Naive B cell (primary cell): Measurements from ENCODE around the gene PTPN7. TPM values are rescaled to one million over a fixed set of nuclear protein-coding genes. Genes with fewer than 3 reads are reported as not detected.
"Not testable (repeated sequence)": the region's sequence is repeated elsewhere in the genome, so short reads cannot be mapped to it uniquely, and the experiment has no call there.

Experiments used
- ATAC-seq, 2 donors: fragments of 150-1000 bp; cut with Tn5 transposase; 2 replicates each; pipeline ENCODE4 v1.10.0; 2021; ENCODE audit warnings: low read depth in 2 of 2, mild to moderate bottlenecking in 2 of 2, moderate library complexity in 2 of 2
- DNase-seq: peaks from one replicate; pipeline ENCODE4 v3.0.0; 2022
- H3K27ac Mint-ChIP-seq, 6 donors: one replicate each; pipeline ENCODE4 v1.8.0; 2020 to 2022; ENCODE audit warnings: mild to moderate bottlenecking in 6 of 6, mixed read lengths in 6 of 6, moderate library complexity in 5 of 6, inconsistent platforms in 2 of 6
- H3K27me3 Mint-ChIP-seq, 3 donors: one replicate each; pipeline ENCODE4 v1.8.0; 2021 to 2022; ENCODE audit warnings: mixed read lengths in 3 of 3, mild to moderate bottlenecking in 1 of 3
- H3K36me3 Mint-ChIP-seq, 2 donors: one replicate each; pipeline ENCODE4 v1.8.0; 2020 to 2022; ENCODE audit warnings: mixed read lengths in 2 of 2, inconsistent platforms in 1 of 2, mild to moderate bottlenecking in 1 of 2
- H3K4me1 Mint-ChIP-seq, 3 donors: one replicate each; pipeline ENCODE4 v1.8.0; 2020 to 2022; ENCODE audit warnings: mixed read lengths in 3 of 3, inconsistent platforms in 1 of 3, mild to moderate bottlenecking in 1 of 3, moderate library complexity in 1 of 3
- H3K4me3 Mint-ChIP-seq, 8 donors: one replicate each; pipeline ENCODE4 v1.8.0; 2020 to 2022; ENCODE audit warnings: mild to moderate bottlenecking in 8 of 8, mixed read lengths in 8 of 8, moderate library complexity in 8 of 8, inconsistent platforms in 2 of 8
- H3K9me3 Mint-ChIP-seq, 7 donors: one replicate each; pipeline ENCODE4 v1.8.0; 2020 to 2022; ENCODE audit warnings: mixed read lengths in 7 of 7, mild to moderate bottlenecking in 5 of 7, inconsistent platforms in 2 of 7, moderate library complexity in 1 of 7
- polyA plus RNA-seq, 6 donors: library from polyadenylated mRNA; unstranded; fragments of 300-500 nt; fragmentation: Illumina TruSeq; gene quantifications; one replicate each; pipeline ENCODE4 v1.2.3, GENCODE V29; 2021; ENCODE audit warnings: low read depth in 6 of 6

PTPN7 gene
- polyA plus RNA-seq, 6 donors from 2014 or later = 19.0 to 41.5 (median 22.9) TPM

- peaks cover 15 to 49% (median 47%) of the 10 kb centered on the region in 3 donors for H3K27me3 Mint-ChIP-seq
- ATAC-seq = no peak
- no peaks in the 10 kb centered on the region for H3K36me3 Mint-ChIP-seq
Observed at GRCh38 chr1:202124142-202124541, 36.3 kb downstream of the PTPN7 start.

GRCh38 chr1:202123336-202123813 lies 37.0 kb downstream of the PTPN7 start:
- Mint-ChIP-seq H3K4me3 (no peak overlapping the region), H3K27ac (no peak overlapping the region), H3K4me1 (no peaks in the 10 kb centered on the region), H3K9me3 (no peaks in the 10 kb centered on the region), H3K36me3 (no peaks in the 10 kb centered on the region), H3K27me3 (peaks cover 15 to 50% (median 49%) of the 10 kb centered on the region in 3 donors)
- no peak for ATAC-seq
- no peak for DNase-seq

More at GRCh38 chr1:202124142-202124541, 36.3 kb downstream of the PTPN7 start:
- H3K4me1 Mint-ChIP-seq = peaks cover 0 to under 1% (median 0%) of the 10 kb centered on the region in 3 donors
- H3K27ac Mint-ChIP-seq = no peak overlapping the region
- H3K9me3 Mint-ChIP-seq = no peaks in the 10 kb centered on the region
- no peak overlapping the region for H3K4me3 Mint-ChIP-seq
- no peak for DNase-seq

- no peak for ATAC-seq
- Mint-ChIP-seq H3K4me3 (peak within 1 kb of the TSS in 1 of 8 donors; percentile 52), H3K36me3 (no peaks in the 10 kb centered on the region), H3K4me1 (no peaks in the 10 kb centered on the region), H3K27ac (peak within 1 kb of the TSS in 1 of 6 donors; percentile 70), H3K9me3 (no peaks in the 10 kb centered on the region), H3K27me3 (peaks cover 15 to 54% (median 47%) of the 10 kb centered on the region in 3 donors)
- DNase-seq = no peak
Observed at GRCh38 chr1:202122639-202123335, 37.6 kb downstream of the PTPN7 start, which contains the start of gene GPR37L1. Gene GPR37L1, plus strand, starts transcription at chr1:202122917. Its CDS starts 47 bp downstream, at chr1:202122964.

DNA sequence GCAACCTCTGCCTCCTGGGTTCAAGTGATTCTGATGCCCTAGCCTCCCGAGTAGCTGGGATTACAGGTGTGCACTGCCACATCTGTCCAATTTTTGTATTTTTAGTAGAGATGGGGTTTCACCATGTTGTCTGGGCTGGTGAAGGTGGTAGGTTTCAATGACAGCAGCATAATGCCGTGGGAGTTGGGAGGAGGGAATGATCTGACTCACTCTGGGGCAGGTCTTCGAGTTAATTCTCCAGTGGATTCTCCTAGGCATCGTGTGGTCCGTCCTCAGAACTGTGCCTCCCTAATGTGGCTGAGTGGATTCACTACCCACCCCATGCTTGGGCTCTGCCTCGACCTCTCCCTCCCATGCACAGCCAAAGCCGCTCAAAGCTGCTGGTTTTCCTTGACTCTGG lies 39.4 kb downstream of the PTPN7 start:
- ATAC-seq (no peak), DNase-seq (no peak)
- Mint-ChIP-seq H3K36me3 (no peaks in the 10 kb centered on the region), H3K27ac (no peak overlapping the region), H3K27me3 (peaks cover 15 to 36% (median 30%) of the 10 kb centered on the region in 3 donors), H3K4me3 (no peak overlapping the region), H3K9me3 (no peaks in the 10 kb centered on the region), H3K4me1 (no peaks in the 10 kb centered on the region)

DNA sequence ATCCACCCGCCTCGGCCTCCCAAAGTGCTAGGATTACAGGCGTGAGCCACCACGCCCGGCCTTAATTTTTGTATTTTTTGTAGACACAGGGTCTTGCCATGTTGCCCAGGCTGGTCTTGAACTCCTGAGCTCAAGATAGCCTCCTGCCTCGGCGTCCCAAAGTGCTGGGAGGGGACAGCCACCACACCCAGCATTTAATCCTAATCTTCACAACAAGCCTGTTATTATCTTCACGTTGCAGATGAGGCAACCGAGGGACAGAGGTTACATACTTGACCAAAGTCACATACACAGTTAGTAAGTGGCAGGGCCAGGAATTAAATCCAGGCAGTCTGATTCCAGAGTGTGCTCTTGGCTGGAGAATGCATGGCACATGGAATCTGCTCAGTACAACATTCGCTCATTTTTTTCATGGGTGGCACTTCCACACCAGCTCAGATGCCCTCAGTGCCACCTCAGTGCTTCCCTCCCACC lies 42.5 kb downstream of the PTPN7 start:
- Mint-ChIP-seq H3K9me3 (no peaks in the 10 kb centered on the region), H3K27me3 (peaks cover 7 to 24% (median 22%) of the 10 kb centered on the region in 3 donors), H3K36me3 (no peaks in the 10 kb centered on the region), H3K4me3 (no peak overlapping the region), H3K27ac (peak overlapping the region in 1 of 6 donors; percentile 24), H3K4me1 (peaks cover 0 to 4% (median 0%) of the 10 kb centered on the region in 3 donors)
- ATAC-seq = no peak
- DNase-seq = no peak

DNA sequence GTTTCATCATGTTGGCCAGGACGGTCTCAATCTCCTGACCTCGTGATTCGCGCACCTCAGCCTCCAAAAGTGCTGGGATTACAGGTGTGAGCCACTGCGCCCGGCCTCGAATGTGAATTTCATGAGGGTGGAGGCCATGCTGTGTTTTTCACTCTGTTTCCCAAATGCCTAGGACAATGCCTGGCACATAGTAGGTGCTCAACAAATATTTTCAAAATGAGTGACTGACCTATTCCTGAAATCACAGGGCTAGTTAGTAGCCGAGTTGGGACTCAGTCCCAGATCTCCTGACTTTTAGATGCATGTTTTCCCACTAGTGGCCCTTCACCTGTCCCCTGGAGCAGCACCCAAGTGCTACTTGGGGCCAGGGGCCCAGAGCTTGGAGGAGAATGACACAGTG lies 44.1 kb downstream of the PTPN7 start:
- Mint-ChIP-seq H3K36me3 (no peaks in the 10 kb centered on the region), H3K4me3 (no peak overlapping the region), H3K27ac (no peak overlapping the region), H3K4me1 (peaks cover 0 to 4% (median 0%) of the 10 kb centered on the region in 3 donors), H3K9me3 (no peaks in the 10 kb centered on the region), H3K27me3 (peaks cover 2 to 17% (median 13%) of the 10 kb centered on the region in 3 donors)
- ATAC-seq (no peak), DNase-seq (no peak)

- no peak for DNase-seq
- Mint-ChIP-seq H3K36me3 (no peaks in the 10 kb centered on the region), H3K4me3 (no peak overlapping the region), H3K27ac (no peak overlapping the region), H3K9me3 (no peaks in the 10 kb centered on the region), H3K4me1 (peaks cover 0 to 4% (median 0%) of the 10 kb centered on the region in 3 donors), H3K27me3 (peaks cover 1 to 13% (median 10%) of the 10 kb centered on the region in 3 donors)
- no peak for ATAC-seq
Observed at GRCh38 chr1:202113690-202114300, 46.6 kb downstream of the PTPN7 start.

DNA sequence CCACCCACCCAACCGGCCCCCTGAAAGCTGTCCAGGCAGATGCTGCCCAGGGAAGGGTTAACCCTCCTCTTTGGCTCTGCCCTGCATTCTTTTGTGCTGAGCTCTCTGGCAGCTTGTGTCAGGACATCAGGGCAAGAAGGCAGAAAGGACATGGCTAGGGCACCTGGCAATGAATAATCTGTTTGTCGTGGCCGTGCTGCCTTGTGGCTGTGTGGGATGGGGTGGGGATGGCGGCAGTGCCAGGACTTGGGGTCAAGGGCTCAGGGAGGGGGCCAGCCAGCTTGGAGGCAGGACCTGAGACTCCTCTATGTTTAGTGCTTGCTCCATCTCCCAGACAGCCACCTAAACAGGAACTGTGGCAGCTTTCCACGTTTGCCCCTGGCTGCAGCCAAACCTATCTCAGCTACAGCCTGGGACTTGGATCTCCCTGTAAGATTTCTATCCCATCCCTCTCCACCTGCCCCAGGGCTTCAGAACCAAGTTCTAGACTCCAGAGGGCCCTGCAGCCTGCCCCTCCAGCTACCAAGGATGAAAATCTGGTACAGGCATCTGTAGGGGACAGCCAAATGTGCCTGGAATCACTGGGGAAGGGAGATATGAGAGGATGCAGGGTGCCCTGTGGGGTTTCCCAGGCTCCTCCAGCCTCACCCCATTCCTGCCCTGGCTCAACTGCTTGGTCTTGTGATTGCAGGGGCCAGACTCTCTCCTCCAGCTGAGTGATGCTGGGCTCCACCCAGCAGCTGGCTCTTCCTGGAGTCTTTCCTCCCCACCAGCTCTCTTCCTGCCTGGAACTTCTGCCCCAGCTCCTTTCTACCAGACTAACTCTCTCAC lies 47.3 kb downstream of the PTPN7 start:
- ATAC-seq (no peak), DNase-seq (no peak)
- H3K9me3 Mint-ChIP-seq = no peaks in the 10 kb centered on the region
- peaks cover 0 to 4% (median 0%) of the 10 kb centered on the region in 3 donors for H3K4me1 Mint-ChIP-seq
- H3K27ac Mint-ChIP-seq = no peak overlapping the region
- no peaks in the 10 kb centered on the region for H3K36me3 Mint-ChIP-seq
- H3K4me3 Mint-ChIP-seq = no peak overlapping the region
- peaks cover 4 to 10% (median 7%) of the 10 kb centered on the region in 3 donors for H3K27me3 Mint-ChIP-seq

GRCh38 chr1:202111589-202111988 lies 48.8 kb downstream of the PTPN7 start:
- H3K27me3 Mint-ChIP-seq = peaks cover 4 to 10% (median 6%) of the 10 kb centered on the region in 3 donors
- DNase-seq, ATAC-seq, H3K36me3 Mint-ChIP-seq, H3K4me3 Mint-ChIP-seq, H3K4me1 Mint-ChIP-seq, H3K9me3 Mint-ChIP-seq, H3K27ac Mint-ChIP-seq: not testable (repeated sequence)

GRCh38 chr1:202110977-202111376 lies 49.4 kb downstream of the PTPN7 start:
- ATAC-seq (no peak), DNase-seq (no peak)
- Mint-ChIP-seq H3K4me3 (no peak overlapping the region), H3K4me1 (peaks cover 0 to 4% (median 0%) of the 10 kb centered on the region in 3 donors), H3K27ac (no peak overlapping the region), H3K27me3 (peaks cover 4 to 10% (median 6%) of the 10 kb centered on the region in 3 donors), H3K36me3 (no peaks in the 10 kb centered on the region), H3K9me3 (no peaks in the 10 kb centered on the region)

GRCh38 chr1:202107801-202108731 lies 52.3 kb downstream of the PTPN7 start:
- no peak overlapping the region for H3K4me3 Mint-ChIP-seq
- H3K4me1 Mint-ChIP-seq = no peaks in the 10 kb centered on the region
- no peak overlapping the region for H3K27ac Mint-ChIP-seq
- DNase-seq (no peak), ATAC-seq (no peak)
- no peaks in the 10 kb centered on the region for H3K36me3 Mint-ChIP-seq
- no peaks in the 10 kb centered on the region for H3K9me3 Mint-ChIP-seq
- H3K27me3 Mint-ChIP-seq = peaks cover 4 to 10% (median 8%) of the 10 kb centered on the region in 3 donors

- DNase-seq (no peak), ATAC-seq (no peak)
- Mint-ChIP-seq H3K4me1 (no peaks in the 10 kb centered on the region), H3K36me3 (no peaks in the 10 kb centered on the region), H3K27me3 (peaks cover 4 to 12% (median 10%) of the 10 kb centered on the region in 3 donors), H3K27ac (no peak overlapping the region), H3K9me3 (no peaks in the 10 kb centered on the region), H3K4me3 (no peak overlapping the region)
Observed at GRCh38 chr1:202107321-202107761, 53.1 kb downstream of the PTPN7 start.
